HUES64 (cell line): ENCODE measurements around the gene HBQ1.
"Not testable (repeated sequence)": the region's sequence is repeated elsewhere in the genome, so short reads cannot be mapped to it uniquely, and the experiment has no call there.

Experiments used
- H3K27ac ChIP-seq: 2 replicates; pipeline ENCODE4 v1.7.0; 2013; ENCODE audit warnings: low read depth, low read length, inconsistent platforms
- H3K27me3 ChIP-seq: 2 replicates; pipeline ENCODE4 v1.6.1; 2013; ENCODE audit warnings: mild to moderate bottlenecking, low read length; ENCODE audit not compliant: insufficient read depth
- H3K36me3 ChIP-seq: 2 replicates; pipeline ENCODE4 v1.6.1; 2013; ENCODE audit warnings: mild to moderate bottlenecking, low read length; ENCODE audit not compliant: insufficient read depth
- H3K4me1 ChIP-seq: 2 replicates; pipeline ENCODE4 v1.6.1; 2013; ENCODE audit warnings: mild to moderate bottlenecking, low read length, moderate library complexity; ENCODE audit not compliant: insufficient read depth
- H3K4me3 ChIP-seq: 2 replicates; pipeline ENCODE4 v1.5.1; 2013; ENCODE audit warnings: mild to moderate bottlenecking, low read length, moderate library complexity
- H3K9ac ChIP-seq: 2 replicates; pipeline ENCODE4 v1.6.1; 2013; ENCODE audit warnings: mild to moderate bottlenecking, low read depth, low read length
- H3K9me3 ChIP-seq: 2 replicates; pipeline ENCODE4 v1.6.1; 2013; ENCODE audit warnings: low read depth, low read length; ENCODE audit not compliant: insufficient read depth
- WGBS: fragments of 150-250, 120-280 bp; methylation state at CpG from one replicate; pipeline ENCODE4 v1.1.7; 2013; ENCODE audit warnings: missing lambda C conversion rate; 5-methylcytosine and 5-hydroxymethylcytosine counted together

Gene HBQ1

DNA sequence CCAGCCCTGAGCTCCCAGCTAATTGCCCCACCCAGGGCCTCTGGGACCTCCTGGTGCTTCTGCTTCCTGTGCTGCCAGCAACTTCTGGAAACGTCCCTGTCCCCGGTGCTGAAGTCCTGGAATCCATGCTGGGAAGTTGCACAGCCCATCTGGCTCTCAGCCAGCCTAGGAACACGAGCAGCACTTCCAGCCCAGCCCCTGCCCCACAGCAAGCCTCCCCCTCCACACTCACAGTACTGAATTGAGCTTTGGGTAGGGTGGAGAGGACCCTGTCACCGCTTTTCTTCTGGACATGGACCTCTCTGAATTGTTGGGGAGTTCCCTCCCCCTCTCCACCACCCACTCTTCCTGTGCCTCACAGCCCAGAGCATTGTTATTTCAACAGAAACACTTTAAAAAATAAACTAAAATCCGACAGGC lies 10.2 kb upstream of the HBQ1 start:
- H3K36me3 ChIP-seq, H3K4me3 ChIP-seq, H3K9ac ChIP-seq, H3K9me3 ChIP-seq, H3K27ac ChIP-seq: not testable (repeated sequence)
- H3K27me3 ChIP-seq: peaks cover 90% of the 10 kb centered on the region
- 0% methylated on average over 4 of the region's 5 CpGs for WGBS
- peaks cover 17% of the 10 kb centered on the region for H3K4me1 ChIP-seq

DNA sequence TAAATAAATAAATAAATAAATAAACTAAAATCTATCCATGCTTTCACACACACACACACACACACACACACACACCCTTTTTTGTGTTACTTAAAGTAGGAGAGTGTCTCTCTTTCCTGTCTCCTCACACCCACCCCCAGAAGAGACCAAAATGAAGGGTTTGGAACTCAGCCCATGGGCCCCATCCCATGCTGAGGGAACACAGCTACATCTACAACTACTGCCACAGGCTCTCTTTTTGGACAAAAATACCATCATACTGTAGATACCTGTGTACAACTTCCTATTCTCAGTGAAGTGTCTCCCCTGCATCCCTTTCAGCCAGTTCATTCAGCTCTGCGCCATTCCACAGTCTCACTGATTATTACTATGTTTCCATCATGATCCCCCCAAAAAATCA lies 9.5 kb upstream of the HBQ1 start:
- no peak overlapping the region for H3K9ac ChIP-seq
- peaks cover 90% of the 10 kb centered on the region for H3K27me3 ChIP-seq
- H3K4me3 ChIP-seq: no peak overlapping the region
- H3K36me3 ChIP-seq: no peaks in the 10 kb centered on the region
- WGBS: 85% methylated on average over 1 of the region's 1 CpG
- H3K9me3 ChIP-seq: no peaks in the 10 kb centered on the region
- H3K4me1 ChIP-seq: peaks cover 13% of the 10 kb centered on the region
- no peak overlapping the region for H3K27ac ChIP-seq

GRCh38 chr16:172374-172941 lies 7.8 kb upstream of the HBQ1 start, which contains the start of gene HBA2:
Gene HBA2 (plus strand): TSS chr16:172876. CDS start chr16:172913, 37 bp downstream.
- not testable (repeated sequence) for H3K36me3 ChIP-seq, H3K9me3 ChIP-seq, H3K27ac ChIP-seq, H3K4me3 ChIP-seq, H3K4me1 ChIP-seq, H3K9ac ChIP-seq
- no CpG with 5 or more reads among the region's 74 CpGs for WGBS
- H3K27me3 ChIP-seq: peaks cover 85% of the 10 kb centered on the region

DNA sequence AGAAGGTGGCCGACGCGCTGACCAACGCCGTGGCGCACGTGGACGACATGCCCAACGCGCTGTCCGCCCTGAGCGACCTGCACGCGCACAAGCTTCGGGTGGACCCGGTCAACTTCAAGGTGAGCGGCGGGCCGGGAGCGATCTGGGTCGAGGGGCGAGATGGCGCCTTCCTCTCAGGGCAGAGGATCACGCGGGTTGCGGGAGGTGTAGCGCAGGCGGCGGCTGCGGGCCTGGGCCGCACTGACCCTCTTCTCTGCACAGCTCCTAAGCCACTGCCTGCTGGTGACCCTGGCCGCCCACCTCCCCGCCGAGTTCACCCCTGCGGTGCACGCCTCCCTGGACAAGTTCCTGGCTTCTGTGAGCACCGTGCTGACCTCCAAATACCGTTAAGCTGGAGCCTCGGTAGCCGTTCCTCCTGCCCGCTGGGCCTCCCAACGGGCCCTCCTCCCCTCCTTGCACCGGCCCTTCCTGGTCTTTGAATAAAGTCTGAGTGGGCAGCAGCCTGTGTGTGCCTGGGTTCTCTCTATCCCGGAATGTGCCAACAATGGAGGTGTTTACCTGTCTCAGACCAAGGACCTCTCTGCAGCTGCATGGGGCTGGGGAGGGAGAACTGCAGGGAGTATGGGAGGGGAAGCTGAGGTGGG lies 6.9 kb upstream of the HBQ1 start:
- H3K27ac ChIP-seq, H3K4me3 ChIP-seq, H3K9ac ChIP-seq, H3K4me1 ChIP-seq, H3K36me3 ChIP-seq, H3K9me3 ChIP-seq: not testable (repeated sequence)
- 10% methylated on average over 30 of the region's 44 CpGs for WGBS
- H3K27me3 ChIP-seq: peaks cover 85% of the 10 kb centered on the region

DNA sequence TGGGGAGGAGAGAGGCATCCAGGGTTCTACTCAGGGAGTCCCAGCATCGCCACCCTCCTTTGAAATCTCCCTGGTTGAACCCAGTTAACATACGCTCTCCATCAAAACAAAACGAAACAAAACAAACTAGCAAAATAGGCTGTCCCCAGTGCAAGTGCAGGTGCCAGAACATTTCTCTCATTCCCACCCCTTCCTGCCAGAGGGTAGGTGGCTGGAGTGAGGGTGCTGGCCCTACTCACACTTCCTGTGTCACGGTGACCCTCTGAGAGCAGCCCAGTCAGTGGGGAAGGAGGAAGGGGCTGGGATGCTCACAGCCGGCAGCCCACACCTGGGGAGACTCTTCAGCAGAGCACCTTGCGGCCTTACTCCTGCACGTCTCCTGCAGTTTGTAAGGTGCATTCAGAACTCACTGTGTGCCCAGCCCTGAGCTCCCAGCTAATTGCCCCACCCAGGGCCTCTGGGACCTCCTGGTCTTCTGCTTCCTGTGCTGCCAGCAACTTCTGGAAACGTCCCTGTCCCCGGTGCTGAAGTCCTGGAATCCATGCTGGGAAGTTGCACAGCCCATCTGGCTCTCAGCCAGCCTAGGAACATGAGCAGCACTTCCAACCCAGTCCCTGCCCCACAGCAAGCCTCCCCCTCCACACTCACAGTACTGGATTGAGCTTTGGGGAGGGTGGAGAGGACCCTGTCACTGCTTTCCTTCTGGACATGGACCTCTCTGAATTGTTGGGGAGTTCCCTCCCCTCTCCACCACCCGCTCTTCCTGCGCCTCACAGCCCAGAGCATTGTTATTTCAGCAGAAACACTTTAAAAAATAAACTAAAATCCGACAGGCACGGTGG lies 6.1 kb upstream of the HBQ1 start:
- not testable (repeated sequence) for H3K4me1 ChIP-seq, H3K9ac ChIP-seq, H3K36me3 ChIP-seq, H3K9me3 ChIP-seq, H3K4me3 ChIP-seq, H3K27ac ChIP-seq
- H3K27me3 ChIP-seq: peaks cover 85% of the 10 kb centered on the region
- 23% methylated on average over 6 of the region's 13 CpGs for WGBS

- H3K4me3 ChIP-seq: no peak overlapping the region
- H3K9ac ChIP-seq: no peak overlapping the region
- H3K4me1 ChIP-seq: peaks cover under 1% of the 10 kb centered on the region; the same call in 1 of the 2 replicates
- H3K27ac ChIP-seq: no peak overlapping the region
- H3K27me3 ChIP-seq: peaks cover 86% of the 10 kb centered on the region
- WGBS: 35% methylated on average over 7 of the region's 8 CpGs
- H3K9me3 ChIP-seq: no peaks in the 10 kb centered on the region
- H3K36me3 ChIP-seq: no peaks in the 10 kb centered on the region
These were observed 5.0 kb upstream of the HBQ1 start for GRCh38 chr16:175011-175949.

DNA sequence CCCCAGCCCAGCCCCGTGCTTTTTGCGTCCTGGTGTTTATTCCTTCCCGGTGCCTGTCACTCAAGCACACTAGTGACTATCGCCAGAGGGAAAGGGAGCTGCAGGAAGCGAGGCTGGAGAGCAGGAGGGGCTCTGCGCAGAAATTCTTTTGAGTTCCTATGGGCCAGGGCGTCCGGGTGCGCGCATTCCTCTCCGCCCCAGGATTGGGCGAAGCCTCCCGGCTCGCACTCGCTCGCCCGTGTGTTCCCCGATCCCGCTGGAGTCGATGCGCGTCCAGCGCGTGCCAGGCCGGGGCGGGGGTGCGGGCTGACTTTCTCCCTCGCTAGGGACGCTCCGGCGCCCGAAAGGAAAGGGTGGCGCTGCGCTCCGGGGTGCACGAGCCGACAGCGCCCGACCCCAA lies 4.3 kb upstream of the HBQ1 start:
- H3K9ac ChIP-seq: not testable (repeated sequence)
- 2% methylated on average over 13 of the region's 39 CpGs for WGBS

DNA sequence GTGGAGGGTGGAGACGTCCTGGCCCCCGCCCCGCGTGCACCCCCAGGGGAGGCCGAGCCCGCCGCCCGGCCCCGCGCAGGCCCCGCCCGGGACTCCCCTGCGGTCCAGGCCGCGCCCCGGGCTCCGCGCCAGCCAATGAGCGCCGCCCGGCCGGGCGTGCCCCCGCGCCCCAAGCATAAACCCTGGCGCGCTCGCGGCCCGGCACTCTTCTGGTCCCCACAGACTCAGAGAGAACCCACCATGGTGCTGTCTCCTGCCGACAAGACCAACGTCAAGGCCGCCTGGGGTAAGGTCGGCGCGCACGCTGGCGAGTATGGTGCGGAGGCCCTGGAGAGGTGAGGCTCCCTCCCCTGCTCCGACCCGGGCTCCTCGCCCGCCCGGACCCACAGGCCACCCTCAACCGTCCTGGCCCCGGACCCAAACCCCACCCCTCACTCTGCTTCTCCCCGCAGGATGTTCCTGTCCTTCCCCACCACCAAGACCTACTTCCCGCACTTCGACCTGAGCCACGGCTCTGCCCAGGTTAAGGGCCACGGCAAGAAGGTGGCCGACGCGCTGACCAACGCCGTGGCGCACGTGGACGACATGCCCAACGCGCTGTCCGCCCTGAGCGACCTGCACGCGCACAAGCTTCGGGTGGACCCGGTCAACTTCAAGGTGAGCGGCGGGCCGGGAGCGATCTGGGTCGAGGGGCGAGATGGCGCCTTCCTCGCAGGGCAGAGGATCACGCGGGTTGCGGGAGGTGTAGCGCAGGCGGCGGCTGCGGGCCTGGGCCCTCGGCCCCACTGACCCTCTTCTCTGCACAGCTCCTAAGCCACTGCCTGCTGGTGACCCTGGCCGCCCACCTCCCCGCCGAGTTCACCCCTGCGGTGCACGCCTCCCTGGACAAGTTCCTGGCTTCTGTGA lies 3.5 kb upstream of the HBQ1 start, which contains the start of gene HBA1:
Gene HBA1 (plus strand): TSS at position 204 of the 906 bp plus-strand sequence. CDS start 37 bp downstream, at position 241.
- peaks cover 82% of the 10 kb centered on the region for H3K27me3 ChIP-seq
- 9% methylated on average over 38 of the region's 88 CpGs for WGBS
- H3K9me3 ChIP-seq, H3K9ac ChIP-seq, H3K4me1 ChIP-seq, H3K4me3 ChIP-seq, H3K36me3 ChIP-seq, H3K27ac ChIP-seq: not testable (repeated sequence)

More for the DNA sequence above, 4.3 kb upstream of the HBQ1 start:
- not testable (repeated sequence) for H3K27ac ChIP-seq, H3K9me3 ChIP-seq, H3K4me3 ChIP-seq, H3K36me3 ChIP-seq, H3K4me1 ChIP-seq
- H3K27me3 ChIP-seq: peaks cover 86% of the 10 kb centered on the region

- WGBS: 17% methylated on average over 13 of the region's 13 CpGs
- no peak overlapping the region for H3K27ac ChIP-seq
- no peak overlapping the region for H3K9ac ChIP-seq
- no peaks in the 10 kb centered on the region for H3K9me3 ChIP-seq
- H3K4me1 ChIP-seq: no peaks in the 10 kb centered on the region
- no peak overlapping the region for H3K4me3 ChIP-seq
- peaks cover 77% of the 10 kb centered on the region for H3K27me3 ChIP-seq
- no peaks in the 10 kb centered on the region for H3K36me3 ChIP-seq
These were observed 2.9 kb upstream of the HBQ1 start for GRCh38 chr16:177394-177822.
